CD8-positive, alpha-beta memory T cell (primary cell): ENCODE results near the gene CREB3. TPM values are rescaled to one million over a fixed set of nuclear protein-coding genes. Genes with fewer than 3 reads are reported as not detected.

Experiments used
- CTCF ChIA-PET: fragments of 350-600 bp; sonication (Branson Sonifier 250); formaldehyde crosslinking; loops from one replicate; lab custom pipeline; 2021; ENCODE audit warnings: antibody characterized with exemption; lab: Charles Lee
- POLR2A ChIA-PET: fragments of 350-600 bp; sonication (Branson Sonifier 250); formaldehyde crosslinking; loops from one replicate; lab custom pipeline; 2021; ENCODE audit warnings: antibody characterized with exemption; lab: Charles Lee
- DNase-seq, 5 donors: peaks; one replicate each; pipeline versions ENCODE4 v3.0.0 to v3.0.0-alpha.2; 2020 to 2022; ENCODE audit warnings: mixed read lengths in 1 of 5
- H3K27ac ChIP-seq: one replicate; pipeline ENCODE4 v1.7.0; 2013; ENCODE audit warnings: low read depth, mild to moderate bottlenecking, low read length, moderate library complexity
- H3K27me3 ChIP-seq: 2 replicates; pipeline ENCODE4 v1.7.0; 2013; ENCODE audit warnings: low read length, mild to moderate bottlenecking; ENCODE audit not compliant: insufficient read depth, poor library complexity, severe bottlenecking
- H3K36me3 ChIP-seq: 2 replicates; pipeline ENCODE4 v1.7.0; 2013; ENCODE audit warnings: mild to moderate bottlenecking, low read length, moderate library complexity; ENCODE audit not compliant: insufficient read depth
- H3K4me1 ChIP-seq: 2 replicates; pipeline ENCODE4 v1.7.0; 2013; ENCODE audit warnings: mild to moderate bottlenecking, low read length, moderate library complexity; ENCODE audit not compliant: insufficient read depth
- H3K4me3 ChIP-seq: 2 replicates; pipeline ENCODE4 v1.7.0; 2013; ENCODE audit warnings: mild to moderate bottlenecking, low read length
- H3K9me3 ChIP-seq: 2 replicates; pipeline ENCODE4 v1.7.0; 2013; ENCODE audit warnings: mild to moderate bottlenecking, low read length
- H3K27ac Mint-ChIP-seq, 8 donors: one replicate each; pipeline ENCODE4 v1.8.0; 2020 to 2021; ENCODE audit warnings: mixed read lengths in 8 of 8, mild to moderate bottlenecking in 6 of 8, inconsistent platforms in 3 of 8, moderate library complexity in 3 of 8
- H3K27me3 Mint-ChIP-seq, 2 donors: one replicate each; pipeline ENCODE4 v1.8.0; 2020 to 2021; ENCODE audit warnings: mixed read lengths in 2 of 2, mild to moderate bottlenecking in 1 of 2, moderate library complexity in 1 of 2
- H3K36me3 Mint-ChIP-seq, 3 donors: one replicate each; pipeline ENCODE4 v1.8.0; 2020 to 2021; ENCODE audit warnings: mixed read lengths in 3 of 3, inconsistent platforms in 1 of 3, mild to moderate bottlenecking in 1 of 3
- H3K4me1 Mint-ChIP-seq, 3 donors: one replicate each; pipeline ENCODE4 v1.8.0; 2020 to 2021; ENCODE audit warnings: mixed read lengths in 3 of 3, inconsistent platforms in 1 of 3, mild to moderate bottlenecking in 1 of 3
- H3K4me3 Mint-ChIP-seq, 7 donors: one replicate each; pipeline ENCODE4 v1.8.0; 2020 to 2021; ENCODE audit warnings: mixed read lengths in 7 of 7, mild to moderate bottlenecking in 6 of 7, moderate library complexity in 4 of 7, inconsistent platforms in 2 of 7
- H3K9me3 Mint-ChIP-seq, 5 donors: one replicate each; pipeline ENCODE4 v1.8.0; 2020 to 2022; ENCODE audit warnings: mixed read lengths in 5 of 5, mild to moderate bottlenecking in 3 of 5, moderate library complexity in 2 of 5, inconsistent platforms in 1 of 5
- polyA plus RNA-seq: library from polyadenylated mRNA; unstranded; fragments of 300-500 nt; fragmentation: Illumina TruSeq; gene quantifications from one replicate; pipeline ENCODE4 v1.2.3, GENCODE V29; 2021
- total RNA-seq, 2 experiments: library from RNA; stranded (reverse); gene quantifications; one replicate each; pipeline ENCODE4 v1.2.3, GENCODE V29; 2021

CREB3 gene
- total and polyA plus RNA-seq, 3 experiments from 2014 or later, result 38.0 to 53.6 (median 38.6) TPM

GRCh38 chr9:35757226-35757891 lies 24.9 kb downstream of the CREB3 start:
- Histone ChIP-seq H3K9me3 (no peaks in the 10 kb centered on the region), H3K36me3 (peaks cover 17% of the 10 kb centered on the region), H3K4me3 (peak overlapping the region; percentile 92), H3K27ac (peak overlapping the region; percentile 76), H3K27me3 (no peaks in the 10 kb centered on the region), H3K4me1 (peaks cover 25% of the 10 kb centered on the region)
- H3K27ac Mint-ChIP-seq, result peak overlapping the region; percentile 90 to 99 (median 95)
- no peak for DNase-seq
- ChIA-PET POLR2A (interaction anchor here (1.0 to 1.3 kb wide), 3 partner anchors 9 to 57 kb away, joined by 3 to 4 read pairs (median 4); partner anchors contain the start of genes CREB3, HINT2 and TLN1), CTCF (interaction anchor here (0.7 to 4.6 kb wide), 25 partner anchors 11 to 158 kb away, joined by 3 to 28 read pairs (median 4); partner anchors contain the start of genes CCDC107, CREB3, RMRP and TLN1)
- H3K4me1 Mint-ChIP-seq, result peaks cover 45 to 65% (median 51%) of the 10 kb centered on the region in 3 donors
- H3K4me3 Mint-ChIP-seq, result peak overlapping the region; percentile 92 to 100 (median 96)
- H3K9me3 Mint-ChIP-seq, result no peaks in the 10 kb centered on the region
- peaks cover 5 to 31% (median 8%) of the 10 kb centered on the region in 3 donors for H3K36me3 Mint-ChIP-seq
- no peaks in the 10 kb centered on the region for H3K27me3 Mint-ChIP-seq

GRCh38 chr9:35757892-35758275 lies 25.4 kb downstream of the CREB3 start:
- Mint-ChIP-seq H3K36me3 (peaks cover 4 to 26% (median 5%) of the 10 kb centered on the region in 3 donors), H3K27me3 (no peaks in the 10 kb centered on the region), H3K4me1 (peaks cover 45 to 63% (median 51%) of the 10 kb centered on the region in 3 donors), H3K4me3 (peak overlapping the region; percentile 92 to 100 (median 96)), H3K9me3 (no peaks in the 10 kb centered on the region), H3K27ac (peak overlapping the region; percentile 23 to 97 (median 69))
- ChIA-PET POLR2A (interaction anchor here (0.7 kb wide), 1 partner anchor 25 kb away, joined by 3 read pairs; the partner anchor contains the start of gene CREB3), CTCF (interaction anchor here (2.3 to 4.6 kb wide), 2 partner anchors 17 to 61 kb away, joined by 9 to 22 read pairs; no protein-coding TSS in a partner anchor)
- H3K4me1 ChIP-seq, result peaks cover 25% of the 10 kb centered on the region
- H3K4me3 ChIP-seq, result peak overlapping the region; percentile 92
- no peaks in the 10 kb centered on the region for H3K9me3 ChIP-seq
- peaks cover 11% of the 10 kb centered on the region for H3K36me3 ChIP-seq
- DNase-seq, result no peak
- H3K27ac ChIP-seq, result peak overlapping the region; percentile 76
- H3K27me3 ChIP-seq, result no peaks in the 10 kb centered on the region

- H3K9me3 ChIP-seq, result no peaks in the 10 kb centered on the region
- H3K27ac Mint-ChIP-seq, result peak overlapping the region in 6 of 8 donors; percentile 23 to 80 (median 69)
- CTCF ChIA-PET, result interaction anchor here (4.6 kb wide), 1 partner anchor 61 kb away, joined by 22 read pairs; no protein-coding TSS in a partner anchor
- H3K27ac ChIP-seq, result no peak overlapping the region
- H3K4me3 ChIP-seq, result no peak overlapping the region
- no peaks in the 10 kb centered on the region for H3K27me3 ChIP-seq
- peaks cover 5% of the 10 kb centered on the region for H3K36me3 ChIP-seq
- POLR2A ChIA-PET, result interaction anchor here (0.7 kb wide), 1 partner anchor 26 kb away, joined by 3 read pairs; the partner anchor contains the start of gene CREB3
- H3K36me3 Mint-ChIP-seq, result peaks cover 0 to 22% (median 1%) of the 10 kb centered on the region in 3 donors
- H3K4me1 ChIP-seq, result peaks cover 25% of the 10 kb centered on the region
- no peak for DNase-seq
- no peaks in the 10 kb centered on the region for H3K27me3 Mint-ChIP-seq
- H3K4me1 Mint-ChIP-seq, result peaks cover 48 to 66% (median 51%) of the 10 kb centered on the region in 3 donors
- H3K4me3 Mint-ChIP-seq, result peak overlapping the region; percentile 24 to 100 (median 96)
- H3K9me3 Mint-ChIP-seq, result no peaks in the 10 kb centered on the region
Measured at GRCh38 chr9:35758475-35759050, 26.1 kb downstream of the CREB3 start.

- peaks cover 0 to 15% (median 0%) of the 10 kb centered on the region in 3 donors for H3K36me3 Mint-ChIP-seq
- CTCF ChIA-PET, result interaction anchor here (1.1 kb wide), 1 partner anchor 10 kb away, joined by 3 read pairs; no protein-coding TSS in a partner anchor
- peak overlapping the region in 2 of 8 donors; percentile 47 to 63 for H3K27ac Mint-ChIP-seq
- no peak for DNase-seq
- H3K4me1 Mint-ChIP-seq, result peaks cover 48 to 70% (median 51%) of the 10 kb centered on the region in 3 donors
- no peaks in the 10 kb centered on the region for H3K27me3 Mint-ChIP-seq
- Histone ChIP-seq H3K27ac (no peak overlapping the region), H3K36me3 (no peaks in the 10 kb centered on the region), H3K9me3 (no peaks in the 10 kb centered on the region), H3K4me1 (peaks cover 25% of the 10 kb centered on the region), H3K27me3 (no peaks in the 10 kb centered on the region), H3K4me3 (no peak overlapping the region)
- POLR2A ChIA-PET, result interaction anchor here (0.6 kb wide), 1 partner anchor 103 kb away, joined by 4 read pairs; no protein-coding TSS in a partner anchor
- H3K4me3 Mint-ChIP-seq, result peak overlapping the region in 3 of 7 donors; percentile 3 to 51 (median 8)
- H3K9me3 Mint-ChIP-seq, result no peaks in the 10 kb centered on the region
Measured at GRCh38 chr9:35759795-35760194, 27.3 kb downstream of the CREB3 start.

- ChIA-PET CTCF (interaction anchor here (0.8 to 1.6 kb wide), 4 partner anchors 11 to 64 kb away, joined by 3 to 5 read pairs (median 3); no protein-coding TSS in a partner anchor), POLR2A (no interaction called here)
- Histone ChIP-seq H3K27me3 (no peaks in the 10 kb centered on the region), H3K4me1 (peaks cover 25% of the 10 kb centered on the region), H3K27ac (no peak overlapping the region), H3K36me3 (no peaks in the 10 kb centered on the region), H3K9me3 (no peaks in the 10 kb centered on the region), H3K4me3 (no peak overlapping the region)
- H3K27ac Mint-ChIP-seq, result peak overlapping the region in 2 of 8 donors; percentile 21 to 43
- DNase-seq, result no peak
- H3K4me3 Mint-ChIP-seq, result no peak overlapping the region
- peaks cover 48 to 65% (median 49%) of the 10 kb centered on the region in 3 donors for H3K4me1 Mint-ChIP-seq
- peaks cover 0 to 13% (median 0%) of the 10 kb centered on the region in 3 donors for H3K36me3 Mint-ChIP-seq
- H3K9me3 Mint-ChIP-seq, result no peaks in the 10 kb centered on the region
- no peaks in the 10 kb centered on the region for H3K27me3 Mint-ChIP-seq
Measured at GRCh38 chr9:35760651-35761050, 28.2 kb downstream of the CREB3 start.

GRCh38 chr9:35763181-35763580 lies 30.7 kb downstream of the CREB3 start:
- H3K4me1 ChIP-seq, result peaks cover 7% of the 10 kb centered on the region
- no peaks in the 10 kb centered on the region for H3K27me3 ChIP-seq
- Mint-ChIP-seq H3K27ac (no peak overlapping the region), H3K4me1 (peaks cover 34 to 52% (median 39%) of the 10 kb centered on the region in 3 donors), H3K9me3 (no peaks in the 10 kb centered on the region), H3K4me3 (no peak overlapping the region), H3K27me3 (no peaks in the 10 kb centered on the region), H3K36me3 (peaks cover 0 to 6% (median 0%) of the 10 kb centered on the region in 3 donors)
- no peak for DNase-seq
- no peak overlapping the region for H3K4me3 ChIP-seq
- CTCF ChIA-PET, result interaction anchor here (0.7 to 1.3 kb wide), 3 partner anchors 9 to 67 kb away, joined by 3 read pairs; partner anchors contain the start of gene MSMP
- POLR2A ChIA-PET, result interaction anchor here (0.6 kb wide), 1 partner anchor 69 kb away, joined by 3 read pairs; no protein-coding TSS in a partner anchor
- H3K36me3 ChIP-seq, result no peaks in the 10 kb centered on the region
- H3K27ac ChIP-seq, result no peak overlapping the region
- no peaks in the 10 kb centered on the region for H3K9me3 ChIP-seq

GRCh38 chr9:35763803-35764202 lies 31.3 kb downstream of the CREB3 start:
- H3K27me3 ChIP-seq, result no peaks in the 10 kb centered on the region
- Mint-ChIP-seq H3K4me3 (no peak overlapping the region), H3K9me3 (no peaks in the 10 kb centered on the region), H3K27ac (peak overlapping the region in 1 of 8 donors; percentile 85), H3K27me3 (no peaks in the 10 kb centered on the region), H3K36me3 (peaks cover 0 to 6% (median 0%) of the 10 kb centered on the region in 3 donors), H3K4me1 (peaks cover 33 to 51% (median 33%) of the 10 kb centered on the region in 3 donors)
- no peak for DNase-seq
- no peaks in the 10 kb centered on the region for H3K36me3 ChIP-seq
- H3K4me3 ChIP-seq, result no peak overlapping the region
- H3K9me3 ChIP-seq, result no peaks in the 10 kb centered on the region
- POLR2A ChIA-PET, result interaction anchor here (0.6 kb wide), 2 partner anchors 30 to 70 kb away, joined by 3 read pairs; no protein-coding TSS in a partner anchor
- H3K27ac ChIP-seq, result no peak overlapping the region
- H3K4me1 ChIP-seq, result peaks cover under 1% of the 10 kb centered on the region
- CTCF ChIA-PET, result no interaction called here
